ENCODE measurements around the gene MYO16.

The MYO16 gene

DNA sequence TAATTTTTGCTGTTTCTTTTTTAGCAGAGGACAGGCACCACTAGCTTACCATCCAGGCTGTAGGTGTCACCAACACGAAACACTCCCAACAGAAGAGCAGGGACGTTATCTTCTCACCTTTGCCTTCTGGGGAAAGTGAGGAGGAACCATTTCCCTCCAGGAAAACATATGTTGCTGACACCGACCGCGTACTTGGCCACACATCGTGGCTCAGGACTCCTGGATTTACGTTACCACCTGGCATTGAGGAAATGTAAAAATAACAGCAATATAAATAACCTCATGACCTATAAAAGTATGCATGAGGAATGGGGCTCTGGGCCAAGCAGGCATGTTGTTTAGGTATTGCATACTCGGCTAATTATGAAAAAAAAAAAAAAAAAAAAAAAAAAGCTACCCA is 525.1 kb downstream of the MYO16 start:
- H3K79me2 ChIP-seq (ENCODE audit: control insufficient read depth, low read length) = no peaks in the 10 kb centered on the region
- peaks cover 3% of the 10 kb centered on the region for H3K4me1 ChIP-seq (ENCODE audit: control insufficient read depth, low read length)
- H3K9me3 ChIP-seq (ENCODE audit: control insufficient read depth, insufficient read depth, low read length) = no peaks in the 10 kb centered on the region
- no peaks in the 10 kb centered on the region for H3K36me3 ChIP-seq (ENCODE audit: control insufficient read depth, low read length)
- no peaks in the 10 kb centered on the region for H3F3A ChIP-seq (ENCODE audit: control insufficient read depth, insufficient read depth)
- H3K4me2 ChIP-seq (ENCODE audit: low read length) = no peak overlapping the region
- TF ChIP-seq, protein P1, sequence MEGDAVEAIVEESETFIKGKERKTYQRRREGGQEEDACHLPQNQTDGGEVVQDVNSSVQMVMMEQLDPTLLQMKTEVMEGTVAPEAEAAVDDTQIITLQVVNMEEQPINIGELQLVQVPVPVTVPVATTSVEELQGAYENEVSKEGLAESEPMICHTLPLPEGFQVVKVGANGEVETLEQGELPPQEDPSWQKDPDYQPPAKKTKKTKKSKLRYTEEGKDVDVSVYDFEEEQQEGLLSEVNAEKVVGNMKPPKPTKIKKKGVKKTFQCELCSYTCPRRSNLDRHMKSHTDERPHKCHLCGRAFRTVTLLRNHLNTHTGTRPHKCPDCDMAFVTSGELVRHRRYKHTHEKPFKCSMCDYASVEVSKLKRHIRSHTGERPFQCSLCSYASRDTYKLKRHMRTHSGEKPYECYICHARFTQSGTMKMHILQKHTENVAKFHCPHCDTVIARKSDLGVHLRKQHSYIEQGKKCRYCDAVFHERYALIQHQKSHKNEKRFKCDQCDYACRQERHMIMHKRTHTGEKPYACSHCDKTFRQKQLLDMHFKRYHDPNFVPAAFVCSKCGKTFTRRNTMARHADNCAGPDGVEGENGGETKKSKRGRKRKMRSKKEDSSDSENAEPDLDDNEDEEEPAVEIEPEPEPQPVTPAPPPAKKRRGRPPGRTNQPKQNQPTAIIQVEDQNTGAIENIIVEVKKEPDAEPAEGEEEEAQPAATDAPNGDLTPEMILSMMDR (IDR thresholded peaks at IDR 0.05; ENCODE audit: low read depth, low read length, poor library complexity, severe bottlenecking) = no peak
- no peak for TF ChIP-seq EZH2phosphoT487 (IDR thresholded peaks at IDR 0.05; ENCODE audit: borderline replicate concordance, low read length)
- H3K4me3 ChIP-seq (ENCODE audit: low read length) = no peak overlapping the region
- no peaks in the 10 kb centered on the region for H3K9me2 ChIP-seq (replicated peaks; ENCODE audit: control insufficient read depth, low read length)
- H3K27me3 ChIP-seq (ENCODE audit: control insufficient read depth, low read length) = no peaks in the 10 kb centered on the region
- H3K27ac ChIP-seq (ENCODE audit: low read depth, low read length) = no peak overlapping the region
- H4K20me1 ChIP-seq (ENCODE audit: control insufficient read depth, insufficient read depth, low read depth, low read length) = no peaks in the 10 kb centered on the region

DNA sequence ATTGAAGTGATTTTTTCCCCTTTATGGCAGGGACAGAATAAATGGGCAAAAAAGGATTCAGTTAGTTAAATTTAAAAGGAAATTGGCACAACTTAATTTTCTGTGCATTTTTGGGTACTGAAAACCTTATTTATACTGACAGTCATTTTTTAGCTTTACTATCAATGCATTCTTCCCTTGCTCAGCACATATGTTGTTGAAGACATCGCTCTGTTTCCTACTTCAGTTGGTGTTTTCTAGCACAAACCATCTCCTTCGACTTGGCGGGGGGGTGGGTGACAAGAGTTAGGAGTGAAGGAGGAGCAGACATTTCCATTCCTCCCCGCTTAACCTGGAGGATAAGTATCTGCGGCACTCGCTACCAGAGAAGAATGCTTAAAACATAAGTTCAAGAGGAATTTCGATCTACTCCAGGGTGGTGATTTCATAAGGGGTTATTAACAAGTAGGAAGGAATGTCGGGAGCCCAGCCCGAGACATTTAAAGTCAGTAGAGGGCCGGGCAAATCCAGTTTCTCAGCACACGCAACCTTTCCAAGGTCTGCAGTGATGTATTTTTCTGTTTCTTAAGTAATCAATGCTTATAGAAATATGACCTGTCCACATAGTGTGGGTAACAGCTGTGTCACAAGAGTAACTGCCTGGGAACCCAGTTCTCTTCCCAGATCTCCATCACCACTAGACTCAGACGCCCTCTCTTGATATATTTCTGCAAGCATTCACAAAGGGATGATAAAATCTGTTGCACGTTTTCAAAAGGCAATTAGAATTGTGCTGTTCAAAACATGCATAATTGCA is 525.8 kb downstream of the MYO16 start:
- H3K4me1 ChIP-seq (ENCODE audit: control insufficient read depth, low read length) = peaks cover 9% of the 10 kb centered on the region
- no peaks in the 10 kb centered on the region for H3F3A ChIP-seq (ENCODE audit: control insufficient read depth, insufficient read depth)
- no peaks in the 10 kb centered on the region for H3K79me2 ChIP-seq (ENCODE audit: control insufficient read depth, low read length)
- no peaks in the 10 kb centered on the region for H3K9me2 ChIP-seq (replicated peaks; ENCODE audit: control insufficient read depth, low read length)
- no peaks in the 10 kb centered on the region for H3K36me3 ChIP-seq (ENCODE audit: control insufficient read depth, low read length)
- no peaks in the 10 kb centered on the region for H4K20me1 ChIP-seq (ENCODE audit: control insufficient read depth, insufficient read depth, low read depth, low read length)
- no peaks in the 10 kb centered on the region for H3K27me3 ChIP-seq (ENCODE audit: control insufficient read depth, low read length)
- no peak overlapping the region for H3K4me3 ChIP-seq (ENCODE audit: low read length)
- no peaks in the 10 kb centered on the region for H3K9me3 ChIP-seq (ENCODE audit: control insufficient read depth, insufficient read depth, low read length)
- TF ChIP-seq, protein P1 (IDR thresholded peaks at IDR 0.05; ENCODE audit: low read depth, low read length, poor library complexity, severe bottlenecking) = no peak
- no peak for TF ChIP-seq EZH2phosphoT487 (IDR thresholded peaks at IDR 0.05; ENCODE audit: borderline replicate concordance, low read length)
- H3K4me2 ChIP-seq (ENCODE audit: low read length) = no peak overlapping the region
- H3K27ac ChIP-seq (ENCODE audit: low read depth, low read length) = no peak overlapping the region

DNA sequence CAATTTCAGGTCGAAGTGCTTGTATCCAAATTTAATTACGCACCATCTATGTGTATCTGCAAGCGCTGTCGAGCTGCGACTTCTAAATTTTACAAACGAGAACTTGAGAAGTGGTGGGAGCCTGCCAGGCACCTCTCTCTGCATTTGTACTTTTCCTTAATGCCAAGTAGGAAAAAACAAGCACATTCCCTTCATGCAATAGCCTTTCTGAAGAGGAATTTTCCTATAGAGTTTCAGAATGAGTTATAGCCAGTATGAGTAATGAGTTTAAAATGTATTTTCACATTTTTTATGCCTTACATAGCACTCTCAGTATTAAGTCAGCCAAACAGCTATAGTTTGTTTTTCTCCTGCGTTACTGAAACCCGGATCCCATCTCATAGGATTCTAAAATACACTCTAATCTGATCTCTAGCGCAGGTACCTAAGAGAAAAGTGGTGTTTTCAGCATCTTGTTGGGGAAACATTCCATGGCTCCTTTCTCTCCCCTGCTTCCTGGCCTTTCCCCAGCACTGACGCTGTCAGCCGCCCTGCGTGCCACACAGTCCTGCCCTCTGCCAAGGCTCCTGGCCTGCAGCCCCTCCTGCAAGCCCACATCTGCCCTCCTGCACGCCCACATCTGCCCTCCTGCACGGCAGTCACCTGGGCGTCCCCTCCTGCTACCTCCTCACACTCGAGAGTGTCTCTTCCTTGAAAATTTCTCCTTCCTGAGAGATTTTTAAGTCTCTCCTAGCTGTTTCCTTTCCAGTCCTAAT is 526.9 kb downstream of the MYO16 start:
- H3K4me2 ChIP-seq (ENCODE audit: low read length) = no peak overlapping the region
- no peaks in the 10 kb centered on the region for H3K36me3 ChIP-seq (ENCODE audit: control insufficient read depth, low read length)
- no peaks in the 10 kb centered on the region for H3F3A ChIP-seq (ENCODE audit: control insufficient read depth, insufficient read depth)
- no peaks in the 10 kb centered on the region for H3K9me2 ChIP-seq (replicated peaks; ENCODE audit: control insufficient read depth, low read length)
- no peaks in the 10 kb centered on the region for H3K79me2 ChIP-seq (ENCODE audit: control insufficient read depth, low read length)
- no peak overlapping the region for H3K4me3 ChIP-seq (ENCODE audit: low read length)
- H3K27ac ChIP-seq (ENCODE audit: low read depth, low read length) = no peak overlapping the region
- no peaks in the 10 kb centered on the region for H4K20me1 ChIP-seq (ENCODE audit: control insufficient read depth, insufficient read depth, low read depth, low read length)
- peaks cover 21% of the 10 kb centered on the region for H3K4me1 ChIP-seq (ENCODE audit: control insufficient read depth, low read length)
- no peak for TF ChIP-seq EZH2phosphoT487 (IDR thresholded peaks at IDR 0.05; ENCODE audit: borderline replicate concordance, low read length)
- TF ChIP-seq, protein P1 (IDR thresholded peaks at IDR 0.05; ENCODE audit: low read depth, low read length, poor library complexity, severe bottlenecking) = no peak
- H3K27me3 ChIP-seq (ENCODE audit: control insufficient read depth, low read length) = no peaks in the 10 kb centered on the region
- no peaks in the 10 kb centered on the region for H3K9me3 ChIP-seq (ENCODE audit: control insufficient read depth, insufficient read depth, low read length)
